ENCODE results near the gene UQCRC1. TPM values are rescaled to one million over a fixed set of nuclear protein-coding genes. Genes with fewer than 3 reads are reported as not detected.

UQCRC1 gene
- total and polyA plus RNA-seq, 12 donors = 723 to 1,330 (median 1,035) TPM

GRCh38 chr3:48617559-48617958 lies 8.1 kb upstream of the UQCRC1 start:
- H3K27me3 ChIP-seq = no peaks in the 10 kb centered on the region
- ATAC-seq = no peak
- 95 to 96% methylated on average over 4 of the region's 4 CpGs for WGBS, 2 donors
- H3K4me1 ChIP-seq = peaks cover 0 to 10% (median 0%) of the 10 kb centered on the region in 9 donors
- H3K27ac ChIP-seq = no peak overlapping the region
- DNase-seq = no peak
- no peaks in the 10 kb centered on the region for H3K36me3 ChIP-seq
- H3K4me3 ChIP-seq = no peak overlapping the region
- intact Hi-C loops (cut with DNase I) = no loop called here
- TF ChIP-seq CTCF (IDR thresholded peaks at IDR 0.05) = no peak
- H3K9me3 ChIP-seq = peaks cover 0 to 30% (median 13%) of the 10 kb centered on the region in 11 donors

GRCh38 chr3:48614044-48614443 lies 4.6 kb upstream of the UQCRC1 start:
- Histone ChIP-seq H3K27me3 (no peaks in the 10 kb centered on the region), H3K4me3 (no peak overlapping the region), H3K9me3 (peaks cover 0 to 30% (median 13%) of the 10 kb centered on the region in 11 donors), H3K36me3 (no peaks in the 10 kb centered on the region), H3K27ac (peak overlapping the region in 1 of 10 donors; percentile 31), H3K4me1 (peaks cover 0 to 15% (median 5%) of the 10 kb centered on the region in 9 donors)
- no peak for TF ChIP-seq CTCF (IDR thresholded peaks at IDR 0.05)
- no peak for DNase-seq
- 61 to 68% methylated on average over 3 of the region's 3 CpGs for WGBS, 2 donors
- intact Hi-C loops (cut with DNase I) = no loop called here
- ATAC-seq = no peak

- ATAC-seq = no peak
- intact Hi-C loops (cut with DNase I) = no loop called here
- Histone ChIP-seq H3K27me3 (no peaks in the 10 kb centered on the region), H3K4me3 (no peak overlapping the region), H3K36me3 (peaks cover 0 to 10% (median 0%) of the 10 kb centered on the region in 9 donors), H3K4me1 (peaks cover 6 to 31% (median 21%) of the 10 kb centered on the region in 9 donors), H3K27ac (no peak overlapping the region), H3K9me3 (peaks cover 0 to 15% (median 4%) of the 10 kb centered on the region in 11 donors)
- DNase-seq = no peak
- WGBS, 2 donors = 60 to 65% methylated on average over 1 of the region's 1 CpG
- TF ChIP-seq CTCF (IDR thresholded peaks at IDR 0.05) = no peak
These were observed 2.9 kb upstream of the UQCRC1 start for GRCh38 chr3:48612309-48612708.

- ATAC-seq = no peak
- Histone ChIP-seq H3K36me3 (peaks cover 0 to 58% (median 43%) of the 10 kb centered on the region in 9 donors), H3K9me3 (no peaks in the 10 kb centered on the region), H3K4me1 (peaks cover 10 to 61% (median 25%) of the 10 kb centered on the region in 9 donors), H3K27me3 (no peaks in the 10 kb centered on the region), H3K4me3 (no peak overlapping the region), H3K27ac (no peak overlapping the region)
- DNase-seq = no peak
- intact Hi-C loops (cut with DNase I) = loop anchor here in 2 of 10 donors (5.0 kb wide), 1 partner anchor 50 kb away; the partner anchor contains the start of gene PFKFB4 (in 2 of the 2)
- TF ChIP-seq CTCF (IDR thresholded peaks at IDR 0.05) = no peak
- WGBS, 2 donors = 92 to 93% methylated on average over 5 of the region's 5 CpGs
These were observed 1.9 kb downstream of the UQCRC1 start for GRCh38 chr3:48607519-48607918.
